Measurements from ENCODE around the gene CYGB. TPM values are rescaled to one million over a fixed set of nuclear protein-coding genes. Genes with fewer than 3 reads are reported as not detected.

Gene CYGB
- total and polyA plus RNA-seq, 2 of the 13 experiments (the other 11 are each of a cell fraction or from before 2014, with no cell fraction given), result 18.9 to 27.1 TPM

DNA sequence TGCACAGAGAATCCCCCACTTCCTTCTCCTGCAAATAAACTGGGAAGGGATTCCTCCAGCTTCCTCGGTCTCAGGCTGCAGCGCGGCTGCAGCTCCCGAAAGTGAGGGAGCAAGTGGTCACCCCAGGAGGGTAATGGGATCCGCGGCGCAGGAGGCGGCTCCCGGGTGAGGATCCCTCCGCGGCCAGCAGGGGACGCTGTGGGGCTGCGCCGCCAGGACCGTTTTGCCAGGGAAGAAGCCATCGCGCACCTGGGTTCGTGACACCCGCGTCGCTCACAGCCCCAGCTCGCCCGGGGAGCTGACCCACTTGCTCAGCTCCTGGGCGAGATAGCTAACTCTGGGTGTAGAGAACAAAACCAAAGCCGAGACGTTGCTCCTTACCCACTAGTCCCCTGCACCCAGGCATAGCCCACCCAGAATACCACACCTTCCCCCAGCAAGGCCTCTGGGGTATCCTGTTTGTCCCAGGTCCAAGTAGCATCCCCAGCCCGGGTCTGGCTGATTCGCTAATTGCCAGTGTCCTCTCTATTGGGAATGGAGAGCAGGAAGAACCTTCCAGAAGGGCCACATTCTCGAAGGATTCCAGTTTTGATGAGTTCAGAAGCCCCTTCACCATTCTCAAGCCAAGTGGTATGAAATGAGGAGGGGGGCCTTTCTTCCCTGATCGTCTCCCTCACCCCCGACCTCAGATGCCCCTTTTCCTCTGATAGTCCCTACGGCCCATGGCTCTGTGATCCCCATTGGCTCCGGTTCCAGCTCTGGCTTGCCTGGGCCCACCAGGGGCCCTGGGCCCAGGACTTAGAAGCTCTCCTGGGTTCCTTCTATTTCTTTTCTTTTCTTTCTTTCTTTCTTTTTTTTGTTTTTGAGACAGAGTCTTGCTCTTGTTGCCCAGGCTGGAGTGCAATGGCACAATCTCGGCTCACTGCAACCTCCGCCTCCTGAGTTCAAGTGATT is 14.1 kb downstream of the CYGB start (continued):
- no peak for TF ChIP-seq HES4 (CRISPR knock-in tag; IDR thresholded peaks at IDR 0.05; ENCODE audit: borderline replicate concordance)
- TF ChIP-seq ZNF782 (CRISPR knock-in tag; IDR thresholded peaks at IDR 0.05; ENCODE audit: borderline replicate concordance), result peak; percentile 38; the same call in 1 of the 2 replicates
- no peak for TF ChIP-seq ZFP82 (CRISPR knock-in tag; IDR thresholded peaks at IDR 0.05; ENCODE audit: borderline replicate concordance)
- no peak for TF ChIP-seq RARG (CRISPR knock-in tag; IDR thresholded peaks at IDR 0.05; ENCODE audit: low read depth)
- TF ChIP-seq MTF2 (CRISPR knock-in tag; IDR thresholded peaks at IDR 0.05; ENCODE audit: borderline replicate concordance), result no peak
- TF ChIP-seq BHLHE40 (IDR thresholded peaks at IDR 0.05; ENCODE audit: low read length), result peak; percentile 49; the same call in 1 of the 2 replicates
- TF ChIP-seq ZNF484 (CRISPR knock-in tag; IDR thresholded peaks at IDR 0.05; ENCODE audit: borderline replicate concordance, low read depth), result no peak
- TF ChIP-seq, protein P1, sequence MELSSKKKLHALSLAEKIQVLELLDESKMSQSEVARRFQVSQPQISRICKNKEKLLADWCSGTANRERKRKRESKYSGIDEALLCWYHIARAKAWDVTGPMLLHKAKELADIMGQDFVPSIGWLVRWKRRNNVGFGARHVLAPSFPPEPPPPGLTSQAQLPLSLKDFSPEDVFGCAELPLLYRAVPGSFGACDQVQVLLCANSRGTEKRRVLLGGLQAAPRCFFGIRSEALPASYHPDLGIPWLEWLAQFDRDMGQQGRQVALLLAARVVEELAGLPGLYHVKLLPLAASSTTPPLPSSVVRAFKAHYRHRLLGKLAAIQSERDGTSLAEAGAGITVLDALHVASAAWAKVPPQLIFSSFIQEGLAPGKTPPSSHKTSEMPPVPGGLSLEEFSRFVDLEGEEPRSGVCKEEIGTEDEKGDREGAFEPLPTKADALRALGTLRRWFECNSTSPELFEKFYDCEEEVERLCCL (CRISPR knock-in tag; IDR thresholded peaks at IDR 0.05; ENCODE audit: borderline replicate concordance), result no peak
- no peak for TF ChIP-seq PCBP2 (optimal IDR thresholded peaks at IDR 0.05; ENCODE audit: low read depth, low read length, poor library complexity, severe bottlenecking)
- TF ChIP-seq NCOA2 (CRISPR knock-in tag; IDR thresholded peaks at IDR 0.05), result peak; percentile 61; the same call in 1 of the 2 replicates
- no peak for TF ChIP-seq MATR3 (CRISPR knock-in tag; IDR thresholded peaks at IDR 0.05)
- no peak for TF ChIP-seq PHF5A (CRISPR knock-in tag; IDR thresholded peaks at IDR 0.05; ENCODE audit: low read depth, unreplicated experiment)
- no peak for TF ChIP-seq SMAD9 (CRISPR knock-in tag; IDR thresholded peaks at IDR 0.05)
- TF ChIP-seq ZFP37 (CRISPR knock-in tag; IDR thresholded peaks at IDR 0.05; ENCODE audit: borderline replicate concordance), result no peak
- TF ChIP-seq, protein P2, sequence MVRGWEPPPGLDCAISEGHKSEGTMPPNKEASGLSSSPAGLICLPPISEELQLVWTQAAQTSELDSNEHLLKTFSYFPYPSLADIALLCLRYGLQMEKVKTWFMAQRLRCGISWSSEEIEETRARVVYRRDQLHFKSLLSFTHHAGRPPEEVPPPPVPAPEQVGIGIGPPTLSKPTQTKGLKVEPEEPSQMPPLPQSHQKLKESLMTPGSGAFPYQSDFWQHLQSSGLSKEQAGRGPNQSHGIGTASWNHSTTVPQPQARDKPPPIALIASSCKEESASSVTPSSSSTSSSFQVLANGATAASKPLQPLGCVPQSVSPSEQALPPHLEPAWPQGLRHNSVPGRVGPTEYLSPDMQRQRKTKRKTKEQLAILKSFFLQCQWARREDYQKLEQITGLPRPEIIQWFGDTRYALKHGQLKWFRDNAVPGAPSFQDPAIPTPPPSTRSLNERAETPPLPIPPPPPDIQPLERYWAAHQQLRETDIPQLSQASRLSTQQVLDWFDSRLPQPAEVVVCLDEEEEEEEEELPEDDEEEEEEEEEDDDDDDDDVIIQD (CRISPR knock-in tag; IDR thresholded peaks at IDR 0.05; ENCODE audit: low read depth), result 0 out of 2 replicates have a peak, but pooled peaks have one; percentile 31
- TF ChIP-seq ASH2L (IDR thresholded peaks at IDR 0.05; ENCODE audit: insufficient read length, low read depth, low read length), result peak; percentile 33
- peak; percentile 58 for TF ChIP-seq FOSL2 (CRISPR knock-in tag; IDR thresholded peaks at IDR 0.05)
- TF ChIP-seq ZNF331 (CRISPR knock-in tag; IDR thresholded peaks at IDR 0.05), result peak; percentile 70
- TF ChIP-seq, protein P3, sequence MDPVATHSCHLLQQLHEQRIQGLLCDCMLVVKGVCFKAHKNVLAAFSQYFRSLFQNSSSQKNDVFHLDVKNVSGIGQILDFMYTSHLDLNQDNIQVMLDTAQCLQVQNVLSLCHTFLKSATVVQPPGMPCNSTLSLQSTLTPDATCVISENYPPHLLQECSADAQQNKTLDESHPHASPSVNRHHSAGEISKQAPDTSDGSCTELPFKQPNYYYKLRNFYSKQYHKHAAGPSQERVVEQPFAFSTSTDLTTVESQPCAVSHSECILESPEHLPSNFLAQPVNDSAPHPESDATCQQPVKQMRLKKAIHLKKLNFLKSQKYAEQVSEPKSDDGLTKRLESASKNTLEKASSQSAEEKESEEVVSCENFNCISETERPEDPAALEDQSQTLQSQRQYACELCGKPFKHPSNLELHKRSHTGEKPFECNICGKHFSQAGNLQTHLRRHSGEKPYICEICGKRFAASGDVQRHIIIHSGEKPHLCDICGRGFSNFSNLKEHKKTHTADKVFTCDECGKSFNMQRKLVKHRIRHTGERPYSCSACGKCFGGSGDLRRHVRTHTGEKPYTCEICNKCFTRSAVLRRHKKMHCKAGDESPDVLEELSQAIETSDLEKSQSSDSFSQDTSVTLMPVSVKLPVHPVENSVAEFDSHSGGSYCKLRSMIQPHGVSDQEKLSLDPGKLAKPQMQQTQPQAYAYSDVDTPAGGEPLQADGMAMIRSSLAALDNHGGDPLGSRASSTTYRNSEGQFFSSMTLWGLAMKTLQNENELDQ (CRISPR knock-in tag; IDR thresholded peaks at IDR 0.05; ENCODE audit: borderline replicate concordance), result no peak
- TF ChIP-seq, protein P4, sequence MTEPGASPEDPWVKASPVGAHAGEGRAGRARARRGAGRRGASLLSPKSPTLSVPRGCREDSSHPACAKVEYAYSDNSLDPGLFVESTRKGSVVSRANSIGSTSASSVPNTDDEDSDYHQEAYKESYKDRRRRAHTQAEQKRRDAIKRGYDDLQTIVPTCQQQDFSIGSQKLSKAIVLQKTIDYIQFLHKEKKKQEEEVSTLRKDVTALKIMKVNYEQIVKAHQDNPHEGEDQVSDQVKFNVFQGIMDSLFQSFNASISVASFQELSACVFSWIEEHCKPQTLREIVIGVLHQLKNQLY (CRISPR knock-in tag; IDR thresholded peaks at IDR 0.05), result no peak
- peak; percentile 42 for TF ChIP-seq ZNF883 (CRISPR knock-in tag; IDR thresholded peaks at IDR 0.05; ENCODE audit: not compliant biosample characterization)
- TF ChIP-seq ZNF737 (CRISPR knock-in tag; IDR thresholded peaks at IDR 0.05; ENCODE audit: borderline replicate concordance), result no peak
- no peak for TF ChIP-seq TBX3 (IDR thresholded peaks at IDR 0.05; ENCODE audit: borderline replicate concordance)
